ENCODE measurements around the gene MET. TPM values are rescaled to one million over a fixed set of nuclear protein-coding genes. Genes with fewer than 3 reads are reported as not detected.
"Not testable (repeated sequence)": the region's sequence is repeated elsewhere in the genome, so short reads cannot be mapped to it uniquely, and the experiment has no call there.

Gene MET
- total RNA-seq, 2 experiments from 2014 or later: 0.16 to 0.27 TPM

DNA sequence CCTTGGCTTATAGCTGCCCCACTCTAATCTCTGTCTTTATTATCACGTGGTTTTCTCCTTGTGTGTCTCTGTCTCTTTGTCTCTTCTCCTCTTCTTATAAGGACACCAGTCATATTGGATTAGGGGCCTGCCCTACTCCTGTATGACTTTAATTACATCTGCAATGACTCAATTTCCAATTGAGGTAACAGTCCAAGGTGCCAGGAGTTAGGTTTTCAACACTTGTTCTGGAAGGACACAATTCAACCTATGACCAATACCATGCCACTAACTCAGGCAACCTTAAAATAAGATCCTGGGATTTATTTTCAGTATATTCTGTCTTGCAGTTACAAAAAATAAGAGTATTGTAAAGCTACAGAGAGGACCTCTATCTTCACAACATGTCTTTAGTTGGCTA lies 21.6 kb upstream of the MET start:
- Mint-ChIP-seq H3K4me1 (ENCODE audit: low read depth) (no peaks in the 10 kb centered on the region), H3K27me3 (peaks cover 20% of the 10 kb centered on the region), H3K27ac (no peak overlapping the region), H3K4me3 (no peak overlapping the region), H3K36me3 (ENCODE audit: low read depth) (no peaks in the 10 kb centered on the region), H3K9me3 (no peaks in the 10 kb centered on the region)
- TF ChIP-seq CTCF (IDR thresholded peaks at IDR 0.05): no peak
- ChIA-PET POLR2A (no interaction called here), CTCF (interaction anchor here (1.1 kb wide), 1 partner anchor 10 kb away, joined by 3 read pairs; no protein-coding TSS in a partner anchor)
- no peak for DNase-seq
- intact Hi-C loops (cut with micrococcal nuclease): no loop called here
- ATAC-seq: no peak

DNA sequence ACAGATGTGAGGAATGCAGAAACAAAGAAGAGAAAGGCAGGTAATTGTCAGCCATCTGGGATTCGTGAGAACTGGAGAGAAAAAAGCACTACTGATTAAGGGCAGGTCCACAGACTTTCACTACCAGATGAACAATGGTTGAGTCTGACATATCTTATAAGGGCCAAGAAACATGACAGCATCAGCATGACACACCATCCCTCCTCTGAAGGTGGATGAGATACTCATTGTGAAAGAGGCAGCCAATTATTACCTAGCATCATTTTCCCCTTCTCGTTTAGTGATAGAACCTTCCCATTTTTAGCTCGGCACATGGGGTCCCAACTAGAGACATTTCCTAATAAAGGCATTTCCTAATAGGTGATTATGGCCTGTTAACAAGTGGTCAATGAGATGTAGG lies 19.2 kb upstream of the MET start:
- ATAC-seq: no peak
- Mint-ChIP-seq H3K9me3 (no peaks in the 10 kb centered on the region), H3K27ac (no peak overlapping the region), H3K36me3 (ENCODE audit: low read depth) (no peaks in the 10 kb centered on the region), H3K27me3 (peaks cover 18% of the 10 kb centered on the region), H3K4me1 (ENCODE audit: low read depth) (no peaks in the 10 kb centered on the region), H3K4me3 (no peak overlapping the region)
- ChIA-PET POLR2A (no interaction called here), CTCF (interaction anchor here (1.1 kb wide), 1 partner anchor 16 kb away, joined by 3 read pairs; no protein-coding TSS in a partner anchor)
- no peak for DNase-seq
- intact Hi-C loops (cut with micrococcal nuclease): no loop called here
- TF ChIP-seq CTCF (IDR thresholded peaks at IDR 0.05): no peak

DNA sequence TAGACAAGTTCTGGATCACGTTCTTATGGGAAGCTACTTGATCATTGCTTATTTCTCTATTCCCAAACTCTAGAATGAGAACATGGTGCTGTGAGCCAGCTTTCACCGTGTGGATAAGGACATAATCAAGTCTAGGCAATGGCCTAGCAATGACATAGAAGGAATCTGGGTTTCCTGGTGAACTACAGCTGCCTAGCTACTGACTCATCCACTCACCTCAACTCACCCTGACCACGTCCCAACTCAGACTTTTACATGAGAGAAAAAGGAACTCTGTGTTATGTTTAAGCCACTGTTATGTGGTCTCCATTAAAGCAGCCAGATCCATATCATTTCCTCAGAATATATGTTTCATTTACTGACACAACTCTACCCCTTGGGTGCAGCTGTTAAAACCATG lies 18.8 kb upstream of the MET start:
- H3K9me3 Mint-ChIP-seq: no peaks in the 10 kb centered on the region
- peaks cover 15% of the 10 kb centered on the region for H3K27me3 Mint-ChIP-seq
- CTCF ChIA-PET: interaction anchor here (0.9 to 1.2 kb wide), 3 partner anchors 16 to 59 kb away, joined by 3 read pairs; no protein-coding TSS in a partner anchor
- H3K27ac Mint-ChIP-seq: no peak overlapping the region
- no peaks in the 10 kb centered on the region for H3K4me1 Mint-ChIP-seq (ENCODE audit: low read depth)
- DNase-seq (no peak), ATAC-seq (peak; percentile 42)
- no peak for TF ChIP-seq CTCF (IDR thresholded peaks at IDR 0.05)
- no peak overlapping the region for H3K4me3 Mint-ChIP-seq
- POLR2A ChIA-PET: no interaction called here
- intact Hi-C loops (cut with micrococcal nuclease): no loop called here
- no peaks in the 10 kb centered on the region for H3K36me3 Mint-ChIP-seq (ENCODE audit: low read depth)

- no peak overlapping the region for H3K4me3 Mint-ChIP-seq
- intact Hi-C loops (cut with micrococcal nuclease): no loop called here
- ATAC-seq (no peak), DNase-seq (no peak)
- H3K27ac Mint-ChIP-seq: no peak overlapping the region
- no peaks in the 10 kb centered on the region for H3K9me3 Mint-ChIP-seq
- no peaks in the 10 kb centered on the region for H3K36me3 Mint-ChIP-seq (ENCODE audit: low read depth)
- ChIA-PET POLR2A (no interaction called here), CTCF (interaction anchor here (0.9 to 1.2 kb wide), 3 partner anchors 17 to 60 kb away, joined by 3 read pairs; no protein-coding TSS in a partner anchor)
- H3K27me3 Mint-ChIP-seq: peaks cover 14% of the 10 kb centered on the region
- TF ChIP-seq CTCF (IDR thresholded peaks at IDR 0.05): no peak
- no peaks in the 10 kb centered on the region for H3K4me1 Mint-ChIP-seq (ENCODE audit: low read depth)
These were observed 18.4 kb upstream of the MET start for GRCh38 chr7:116653646-116654045.

- H3K36me3 Mint-ChIP-seq (ENCODE audit: low read depth); POLR2A ChIA-PET; H3K4me1 Mint-ChIP-seq (ENCODE audit: low read depth); DNase-seq; H3K9me3 Mint-ChIP-seq; intact Hi-C loops (cut with micrococcal nuclease); H3K27ac Mint-ChIP-seq; H3K4me3 Mint-ChIP-seq; H3K27me3 Mint-ChIP-seq; CTCF ChIA-PET; ATAC-seq: not testable (repeated sequence)
These were observed 12.7 kb upstream of the MET start for GRCh38 chr7:116659248-116659647.

DNA sequence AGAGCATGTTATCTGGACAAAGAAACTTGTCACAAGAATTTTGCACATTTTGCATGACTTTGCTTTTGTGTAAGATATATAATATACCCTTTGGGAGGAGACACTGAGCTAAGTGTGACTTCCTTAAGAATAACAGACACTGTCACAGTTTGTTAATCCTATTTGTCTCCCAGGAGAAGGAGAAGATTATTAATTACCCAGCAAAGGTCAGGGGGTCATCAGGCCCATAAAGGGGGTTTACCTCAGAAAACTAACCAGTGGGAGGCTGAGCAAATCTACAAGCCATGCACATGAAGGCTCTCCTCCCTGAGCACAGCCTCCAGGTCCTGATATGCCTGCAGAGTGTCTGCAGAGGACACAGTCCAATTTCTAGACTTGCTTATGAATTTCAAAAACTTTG lies 10.1 kb upstream of the MET start:
- intact Hi-C loops (cut with micrococcal nuclease): no loop called here
- ChIA-PET CTCF (no interaction called here), POLR2A (no interaction called here)
- ATAC-seq (no peak), DNase-seq (no peak)
- no peaks in the 10 kb centered on the region for H3K4me1 Mint-ChIP-seq (ENCODE audit: low read depth)
- H3K27ac Mint-ChIP-seq: no peak overlapping the region
- no peaks in the 10 kb centered on the region for H3K9me3 Mint-ChIP-seq
- no peak overlapping the region for H3K4me3 Mint-ChIP-seq
- no peaks in the 10 kb centered on the region for H3K36me3 Mint-ChIP-seq (ENCODE audit: low read depth)
- no peak for TF ChIP-seq CTCF (IDR thresholded peaks at IDR 0.05)
- H3K27me3 Mint-ChIP-seq: peaks cover 17% of the 10 kb centered on the region
